Measurements from ENCODE around the gene VWA3B.

Gene VWA3B

GRCh38 chr2:98167916-98168315 is 80.9 kb downstream of the VWA3B start:
- DNase-seq, result no peak
- Histone ChIP-seq H3K4me3 (ENCODE audit: low read length) (no peak overlapping the region), H3K4me2 (ENCODE audit: low read depth, low read length) (no peak overlapping the region), H2AFZ (ENCODE audit: low read length) (no peak overlapping the region), H3K4me1 (ENCODE audit: low read length) (no peaks in the 10 kb centered on the region), H3K27me3 (replicated peaks; ENCODE audit: insufficient read depth, low read length) (no peaks in the 10 kb centered on the region), H3K79me2 (ENCODE audit: low read length) (no peaks in the 10 kb centered on the region), H4K20me1 (ENCODE audit: insufficient read depth, low read length) (no peaks in the 10 kb centered on the region), H3K9me2 (replicated peaks; ENCODE audit: insufficient read depth, low read length) (no peaks in the 10 kb centered on the region), H3K27ac (ENCODE audit: low read length) (no peak overlapping the region), H3K9me3 (replicated peaks; ENCODE audit: insufficient read depth, low read length) (no peaks in the 10 kb centered on the region), H3K9ac (ENCODE audit: low read length) (no peak overlapping the region), H3F3A (ENCODE audit: insufficient read depth, low read length) (no peaks in the 10 kb centered on the region), H3K36me3 (replicated peaks; ENCODE audit: insufficient read depth, low read length) (no peaks in the 10 kb centered on the region)
- TF ChIP-seq, protein P1, sequence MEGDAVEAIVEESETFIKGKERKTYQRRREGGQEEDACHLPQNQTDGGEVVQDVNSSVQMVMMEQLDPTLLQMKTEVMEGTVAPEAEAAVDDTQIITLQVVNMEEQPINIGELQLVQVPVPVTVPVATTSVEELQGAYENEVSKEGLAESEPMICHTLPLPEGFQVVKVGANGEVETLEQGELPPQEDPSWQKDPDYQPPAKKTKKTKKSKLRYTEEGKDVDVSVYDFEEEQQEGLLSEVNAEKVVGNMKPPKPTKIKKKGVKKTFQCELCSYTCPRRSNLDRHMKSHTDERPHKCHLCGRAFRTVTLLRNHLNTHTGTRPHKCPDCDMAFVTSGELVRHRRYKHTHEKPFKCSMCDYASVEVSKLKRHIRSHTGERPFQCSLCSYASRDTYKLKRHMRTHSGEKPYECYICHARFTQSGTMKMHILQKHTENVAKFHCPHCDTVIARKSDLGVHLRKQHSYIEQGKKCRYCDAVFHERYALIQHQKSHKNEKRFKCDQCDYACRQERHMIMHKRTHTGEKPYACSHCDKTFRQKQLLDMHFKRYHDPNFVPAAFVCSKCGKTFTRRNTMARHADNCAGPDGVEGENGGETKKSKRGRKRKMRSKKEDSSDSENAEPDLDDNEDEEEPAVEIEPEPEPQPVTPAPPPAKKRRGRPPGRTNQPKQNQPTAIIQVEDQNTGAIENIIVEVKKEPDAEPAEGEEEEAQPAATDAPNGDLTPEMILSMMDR (IDR thresholded peaks at IDR 0.05; ENCODE audit: low read length), result no peak
- TF ChIP-seq EZH2phosphoT487 (IDR thresholded peaks at IDR 0.05; ENCODE audit: low read length) (no peak), EZH2 (optimal IDR thresholded peaks at IDR 0.05; ENCODE audit: low read depth, low read length) (no peak)

- no peaks in the 10 kb centered on the region for H3K79me2 ChIP-seq (ENCODE audit: low read length)
- no peak for DNase-seq
- TF ChIP-seq, protein P1 (IDR thresholded peaks at IDR 0.05; ENCODE audit: low read length), result no peak
- no peak for TF ChIP-seq EZH2 (optimal IDR thresholded peaks at IDR 0.05; ENCODE audit: low read depth, low read length)
- TF ChIP-seq EZH2phosphoT487 (IDR thresholded peaks at IDR 0.05; ENCODE audit: low read length), result no peak
- H3K4me3 ChIP-seq (ENCODE audit: low read length), result no peak overlapping the region
- no peak overlapping the region for H3K27ac ChIP-seq (ENCODE audit: low read length)
- H2AFZ ChIP-seq (ENCODE audit: low read length), result no peak overlapping the region
- no peaks in the 10 kb centered on the region for H3K27me3 ChIP-seq (replicated peaks; ENCODE audit: insufficient read depth, low read length)
- H3K9me2 ChIP-seq (replicated peaks; ENCODE audit: insufficient read depth, low read length), result no peaks in the 10 kb centered on the region
- no peaks in the 10 kb centered on the region for H3K36me3 ChIP-seq (replicated peaks; ENCODE audit: insufficient read depth, low read length)
- no peak overlapping the region for H3K4me2 ChIP-seq (ENCODE audit: low read depth, low read length)
- H3K9ac ChIP-seq (ENCODE audit: low read length), result no peak overlapping the region
- no peaks in the 10 kb centered on the region for H3K4me1 ChIP-seq (ENCODE audit: low read length)
- no peaks in the 10 kb centered on the region for H3F3A ChIP-seq (ENCODE audit: insufficient read depth, low read length)
- H3K9me3 ChIP-seq (replicated peaks; ENCODE audit: insufficient read depth, low read length), result no peaks in the 10 kb centered on the region
- H4K20me1 ChIP-seq (ENCODE audit: insufficient read depth, low read length), result no peaks in the 10 kb centered on the region
Measured at GRCh38 chr2:98170076-98170475, 83.1 kb downstream of the VWA3B start.

DNA sequence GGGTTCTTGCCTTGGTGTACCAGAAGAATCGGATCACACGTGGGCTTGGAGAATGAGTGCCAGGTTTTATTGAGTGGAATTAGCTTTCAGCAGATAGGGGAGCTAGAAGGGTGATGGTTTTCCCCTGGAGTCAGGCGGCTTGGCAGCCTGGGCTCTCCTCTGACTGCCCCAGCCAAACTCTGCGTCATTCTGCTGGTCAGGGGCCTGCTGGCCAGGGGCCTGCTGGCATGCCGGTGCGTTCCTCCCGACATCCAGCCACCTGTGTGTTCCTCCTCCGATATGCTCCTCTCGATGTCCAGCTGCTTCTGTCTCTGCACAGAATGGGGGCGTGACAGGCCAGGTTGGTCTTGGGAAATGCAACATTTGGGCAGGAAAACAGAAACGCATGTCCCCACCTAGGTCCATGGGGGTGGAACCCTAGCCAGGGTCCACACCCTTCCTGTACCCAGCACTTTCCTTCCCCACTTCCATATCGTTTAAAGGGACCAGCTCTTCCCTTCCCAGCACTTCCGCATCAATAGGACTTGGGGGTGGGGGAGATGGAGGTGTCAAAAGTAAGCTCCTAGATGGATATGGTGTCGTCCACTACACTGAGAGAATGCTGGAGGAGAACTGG is 85.3 kb downstream of the VWA3B start:
- H3K9me2 ChIP-seq (replicated peaks; ENCODE audit: insufficient read depth, low read length), result no peaks in the 10 kb centered on the region
- no peaks in the 10 kb centered on the region for H3K27me3 ChIP-seq (replicated peaks; ENCODE audit: insufficient read depth, low read length)
- H3K9me3 ChIP-seq (replicated peaks; ENCODE audit: insufficient read depth, low read length), result no peaks in the 10 kb centered on the region
- H3F3A ChIP-seq (ENCODE audit: insufficient read depth, low read length), result no peaks in the 10 kb centered on the region
- no peaks in the 10 kb centered on the region for H3K36me3 ChIP-seq (replicated peaks; ENCODE audit: insufficient read depth, low read length)
- H3K4me1 ChIP-seq (ENCODE audit: low read length), result no peaks in the 10 kb centered on the region
- no peak overlapping the region for H3K4me2 ChIP-seq (ENCODE audit: low read depth, low read length)
- H2AFZ ChIP-seq (ENCODE audit: low read length), result no peak overlapping the region
- H3K27ac ChIP-seq (ENCODE audit: low read length), result no peak overlapping the region
- no peaks in the 10 kb centered on the region for H4K20me1 ChIP-seq (ENCODE audit: insufficient read depth, low read length)
- no peak for DNase-seq
- no peak overlapping the region for H3K4me3 ChIP-seq (ENCODE audit: low read length)
- no peaks in the 10 kb centered on the region for H3K79me2 ChIP-seq (ENCODE audit: low read length)
- no peak overlapping the region for H3K9ac ChIP-seq (ENCODE audit: low read length)
- TF ChIP-seq, protein P1 (IDR thresholded peaks at IDR 0.05; ENCODE audit: low read length), result no peak
- TF ChIP-seq EZH2phosphoT487 (IDR thresholded peaks at IDR 0.05; ENCODE audit: low read length) (no peak), EZH2 (optimal IDR thresholded peaks at IDR 0.05; ENCODE audit: low read depth, low read length) (no peak)

Measured in MM.1S (cell line).